AG09309 (cell line): Measurements from ENCODE around the gene CHCHD3.

Source experiments
- DNase-seq: peaks from one replicate; pipeline ENCODE4 v3.0.0-alpha.2; 2010; ENCODE audit warnings: low read depth
- H3K4me3 ChIP-seq: 2 replicates; pipeline ENCODE4 v1.5.1; 2011; ENCODE audit warnings: mild to moderate bottlenecking, low read depth, low read length, moderate library complexity; ENCODE audit not compliant: control insufficient read depth
- CTCF ChIP-seq: IDR thresholded peaks from 2 replicates; pipeline ENCODE4 v1.5.1; 2011; ENCODE audit warnings: mild to moderate bottlenecking, low read depth, low read length, inconsistent platforms; ENCODE audit not compliant: insufficient read depth, control insufficient read depth; ENCODE audit errors: missing control alignments

CHCHD3 gene

GRCh38 chr7:132764762-132765161 is 317.1 kb downstream of the CHCHD3 start:
- no peak overlapping the region for H3K4me3 ChIP-seq
- no peak for DNase-seq
- TF ChIP-seq CTCF: no peak

GRCh38 chr7:132760866-132761265 is 321.0 kb downstream of the CHCHD3 start:
- no peak for TF ChIP-seq CTCF
- DNase-seq: no peak
- no peak overlapping the region for H3K4me3 ChIP-seq

- DNase-seq: no peak
- no peak for TF ChIP-seq CTCF
- no peak overlapping the region for H3K4me3 ChIP-seq
These were observed 321.7 kb downstream of the CHCHD3 start for GRCh38 chr7:132760244-132760623.

GRCh38 chr7:132759482-132760243 is 322.2 kb downstream of the CHCHD3 start:
- DNase-seq: no peak
- H3K4me3 ChIP-seq: no peak overlapping the region
- TF ChIP-seq CTCF: no peak

GRCh38 chr7:132758986-132759385 is 322.9 kb downstream of the CHCHD3 start:
- H3K4me3 ChIP-seq: no peak overlapping the region
- no peak for TF ChIP-seq CTCF
- DNase-seq: no peak

GRCh38 chr7:132757783-132758182 is 324.1 kb downstream of the CHCHD3 start:
- H3K4me3 ChIP-seq: no peak overlapping the region
- no peak for DNase-seq
- no peak for TF ChIP-seq CTCF
